Measurements from ENCODE around the gene SEC24B. TPM values are rescaled to one million over a fixed set of nuclear protein-coding genes. Genes with fewer than 3 reads are reported as not detected.

Gene SEC24B
- total and polyA plus RNA-seq, 2 donors (not counting 3 experiments of a cell fraction or from before 2014, with no cell fraction given) = 35.9 to 46.2 TPM

DNA sequence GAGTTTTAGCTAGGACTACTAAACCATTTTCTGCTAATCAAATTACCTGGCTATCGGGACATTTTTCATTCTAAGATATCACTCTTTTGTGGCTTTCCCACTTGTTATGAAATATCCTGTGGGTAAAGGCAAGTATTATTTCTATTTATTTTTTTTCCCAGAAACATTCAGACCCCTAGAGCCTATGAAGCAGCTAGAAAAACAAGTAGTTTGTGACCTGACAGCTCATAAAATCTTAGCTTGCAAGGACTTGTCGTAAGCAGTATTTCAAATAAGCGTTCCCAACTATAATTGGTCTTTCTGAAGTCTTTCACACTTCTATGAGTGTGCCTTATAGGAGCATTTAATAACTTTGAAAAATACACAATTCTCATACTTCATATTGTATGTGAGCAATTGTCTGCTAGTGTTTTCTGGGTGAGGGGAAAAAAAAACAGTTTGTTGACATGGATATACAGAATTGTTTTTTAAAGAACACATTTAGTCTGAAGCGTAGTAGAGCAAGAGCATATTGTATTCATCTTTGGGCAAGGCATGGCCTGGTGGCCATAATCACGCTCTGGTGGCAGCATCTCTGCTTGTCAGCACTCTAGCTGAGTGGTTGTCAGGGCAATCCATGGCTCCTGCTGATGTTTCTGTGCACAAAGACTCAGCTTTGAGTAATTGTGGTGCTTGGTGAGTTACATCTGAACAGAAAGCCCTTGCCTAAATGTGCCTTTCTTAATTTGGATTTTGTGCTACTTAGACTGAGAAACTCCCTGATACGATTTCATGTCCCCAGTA, 129.0 kb downstream of the SEC24B start:
- POLR2A ChIA-PET = no interaction called here
- FAIRE-seq = no peak
- CTCF ChIA-PET = interaction anchor here (1.1 to 5.0 kb wide), 6 partner anchors 9 to 129 kb away, joined by 6 to 28 read pairs (median 6); partner anchors contain the start of gene SEC24B

More for the DNA sequence above, 129.0 kb downstream of the SEC24B start:
- H3K36me3 ChIP-seq (ENCODE audit: control insufficient read depth in 2 of 2, extremely low read depth in 1 of 2, insufficient read depth in 2 of 2, low read length in 2 of 2) = no peaks in the 10 kb centered on the region
- H4K20me1 ChIP-seq (replicated peaks; ENCODE audit: control insufficient read depth, extremely low read depth, insufficient read depth, low read length) = no peaks in the 10 kb centered on the region
- peaks cover 17% of the 10 kb centered on the region for H3K79me2 ChIP-seq (ENCODE audit: control insufficient read depth, insufficient read depth, low read length)
- H3K27ac ChIP-seq (ENCODE audit: insufficient read depth, low read depth, low read length) = no peak overlapping the region
- no peak for TF ChIP-seq POLR2A (IDR thresholded peaks at IDR 0.05; ENCODE audit: low read depth, low read length)
- TF ChIP-seq, protein P1, sequence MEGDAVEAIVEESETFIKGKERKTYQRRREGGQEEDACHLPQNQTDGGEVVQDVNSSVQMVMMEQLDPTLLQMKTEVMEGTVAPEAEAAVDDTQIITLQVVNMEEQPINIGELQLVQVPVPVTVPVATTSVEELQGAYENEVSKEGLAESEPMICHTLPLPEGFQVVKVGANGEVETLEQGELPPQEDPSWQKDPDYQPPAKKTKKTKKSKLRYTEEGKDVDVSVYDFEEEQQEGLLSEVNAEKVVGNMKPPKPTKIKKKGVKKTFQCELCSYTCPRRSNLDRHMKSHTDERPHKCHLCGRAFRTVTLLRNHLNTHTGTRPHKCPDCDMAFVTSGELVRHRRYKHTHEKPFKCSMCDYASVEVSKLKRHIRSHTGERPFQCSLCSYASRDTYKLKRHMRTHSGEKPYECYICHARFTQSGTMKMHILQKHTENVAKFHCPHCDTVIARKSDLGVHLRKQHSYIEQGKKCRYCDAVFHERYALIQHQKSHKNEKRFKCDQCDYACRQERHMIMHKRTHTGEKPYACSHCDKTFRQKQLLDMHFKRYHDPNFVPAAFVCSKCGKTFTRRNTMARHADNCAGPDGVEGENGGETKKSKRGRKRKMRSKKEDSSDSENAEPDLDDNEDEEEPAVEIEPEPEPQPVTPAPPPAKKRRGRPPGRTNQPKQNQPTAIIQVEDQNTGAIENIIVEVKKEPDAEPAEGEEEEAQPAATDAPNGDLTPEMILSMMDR (IDR thresholded peaks at IDR 0.05; ENCODE audit: extremely low read depth in 1 of 2, insufficient read depth in 1 of 2, low read depth in 1 of 2, low read length in 2 of 2) = no peak
- no peak for TF ChIP-seq FOS (IDR thresholded peaks at IDR 0.05; ENCODE audit: borderline replicate concordance, insufficient read depth, low read length)
- TF ChIP-seq JUN (IDR thresholded peaks at IDR 0.05; ENCODE audit: borderline replicate concordance, insufficient read depth, insufficient read length, low read depth) = no peak
- no peak for TF ChIP-seq MYC (IDR thresholded peaks at IDR 0.05; ENCODE audit: low read depth, low read length)
- TF ChIP-seq, protein P2, sequence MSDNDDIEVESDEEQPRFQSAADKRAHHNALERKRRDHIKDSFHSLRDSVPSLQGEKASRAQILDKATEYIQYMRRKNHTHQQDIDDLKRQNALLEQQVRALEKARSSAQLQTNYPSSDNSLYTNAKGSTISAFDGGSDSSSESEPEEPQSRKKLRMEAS (IDR thresholded peaks at IDR 0.05; ENCODE audit: insufficient read depth, insufficient read length) = no peak
- no peak for TF ChIP-seq GATA2 (IDR thresholded peaks at IDR 0.05; ENCODE audit: insufficient read depth, insufficient read length, low read depth, low read length)
- no peak for TF ChIP-seq EZH2 (IDR thresholded peaks at IDR 0.05; ENCODE audit: borderline replicate concordance, low read depth, low read length, severe bottlenecking)
- no peak for TF ChIP-seq POLR2AphosphoS5 (IDR thresholded peaks at IDR 0.05; ENCODE audit: insufficient read depth, low read depth, low read length)
- intact Hi-C loops (cut with micrococcal nuclease) = loop anchor here (5.0 to 10.0 kb wide), 2 partner anchors 240 to 522 kb away; partner anchors contain the start of gene CFI
- no peak overlapping the region for H3K4me3 ChIP-seq (replicated peaks in 1 of 3; ENCODE audit: insufficient read depth in 1 of 3, low read depth in 1 of 3, low read length in 3 of 3)
- no peak overlapping the region for H3K9ac ChIP-seq (replicated peaks; ENCODE audit: extremely low read depth, insufficient read depth, low read length)
- no peak overlapping the region for H3K4me2 ChIP-seq (ENCODE audit: insufficient read depth, low read length)
- H3K9me1 ChIP-seq (replicated peaks; ENCODE audit: control insufficient read depth, extremely low read depth, insufficient read depth, low read length) = no peaks in the 10 kb centered on the region
- no peaks in the 10 kb centered on the region for H3K9me3 ChIP-seq (replicated peaks; ENCODE audit: control insufficient read depth, insufficient read depth, low read length)
- no peak for DNase-seq (ENCODE audit: low read depth, low spot score)
- peaks cover 16% of the 10 kb centered on the region for H3K4me1 ChIP-seq (ENCODE audit: control insufficient read depth, extremely low read depth, insufficient read depth, low read length)
- H3K27me3 ChIP-seq (ENCODE audit: control insufficient read depth in 2 of 2, insufficient read depth in 2 of 2, low read length in 2 of 2) = no peaks in the 10 kb centered on the region
- dilution Hi-C loops (cut with MboI; ENCODE audit: extremely low pct_ligation_motif_present, low sequenced_read_pairs) = no loop called here
- H2AFZ ChIP-seq (ENCODE audit: low read depth, low read length) = no peak overlapping the region
- BruUV-seq (replicated peaks) = no TSS peak
